Muscle of arm (tissue), 12 donors: ENCODE results near the gene ANXA2. TPM values are rescaled to one million over a fixed set of nuclear protein-coding genes. Genes with fewer than 3 reads are reported as not detected.
A peak's percentile ranks its signal among the peaks of the same experiment; 100 is the strongest.
"Not testable (repeated sequence)": the region's sequence is repeated elsewhere in the genome, so short reads cannot be mapped to it uniquely, and the experiment has no call there.

Experiments used
- DNase-seq: peaks from one replicate; pipeline ENCODE4 v3.0.0-alpha.2; 2013
- polyA plus RNA-seq, 12 donors: library from polyadenylated mRNA; unstranded; fragments of 120-200 nt; gene quantifications; one replicate each; pipeline ENCODE4 v1.2.1, GENCODE V29; 2013; ENCODE audit not compliant: insufficient read length in 12 of 12

The ANXA2 gene
- polyA plus RNA-seq, 12 donors, result 313 to 866 (median 458) TPM; not detected in 1

DNA sequence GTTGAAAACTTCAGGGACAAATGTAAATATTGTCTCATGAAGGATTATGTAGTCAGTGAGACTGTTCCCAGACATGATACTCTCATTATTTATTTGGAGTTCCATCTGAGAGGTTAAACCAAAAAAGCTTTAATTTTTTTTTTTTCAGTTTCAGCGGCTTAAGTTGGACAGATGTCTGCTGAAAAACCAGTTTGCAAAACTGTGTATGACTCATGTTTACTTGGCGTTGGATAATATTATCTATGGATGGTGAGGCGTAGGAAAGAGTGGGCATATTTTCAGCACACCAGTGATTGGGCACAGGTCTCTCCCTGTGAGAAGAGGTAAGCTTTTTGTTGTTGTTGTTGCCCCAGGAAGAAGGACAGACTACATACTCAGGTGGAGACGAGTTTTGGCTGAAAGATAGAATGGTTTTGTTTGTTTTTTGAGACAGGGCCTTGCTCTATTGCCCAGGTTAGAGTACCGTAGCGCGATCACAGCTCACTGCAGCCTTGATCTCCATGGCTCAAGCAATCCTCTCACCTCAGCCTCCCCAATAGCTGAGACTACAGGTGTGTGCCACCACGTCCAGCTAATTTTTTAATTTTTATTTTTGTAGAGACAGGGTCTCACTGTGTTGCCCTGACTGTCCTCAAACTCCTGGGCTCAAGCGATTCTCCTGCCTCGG lies 16.4 kb upstream of the ANXA2 start:
- DNase-seq, result no peak

- DNase-seq, result no peak
Observed at GRCh38 chr15:60413231-60413824, 15.5 kb upstream of the ANXA2 start.

GRCh38 chr15:60412807-60413206 lies 15.0 kb upstream of the ANXA2 start:
- DNase-seq, result not testable (repeated sequence)

DNA sequence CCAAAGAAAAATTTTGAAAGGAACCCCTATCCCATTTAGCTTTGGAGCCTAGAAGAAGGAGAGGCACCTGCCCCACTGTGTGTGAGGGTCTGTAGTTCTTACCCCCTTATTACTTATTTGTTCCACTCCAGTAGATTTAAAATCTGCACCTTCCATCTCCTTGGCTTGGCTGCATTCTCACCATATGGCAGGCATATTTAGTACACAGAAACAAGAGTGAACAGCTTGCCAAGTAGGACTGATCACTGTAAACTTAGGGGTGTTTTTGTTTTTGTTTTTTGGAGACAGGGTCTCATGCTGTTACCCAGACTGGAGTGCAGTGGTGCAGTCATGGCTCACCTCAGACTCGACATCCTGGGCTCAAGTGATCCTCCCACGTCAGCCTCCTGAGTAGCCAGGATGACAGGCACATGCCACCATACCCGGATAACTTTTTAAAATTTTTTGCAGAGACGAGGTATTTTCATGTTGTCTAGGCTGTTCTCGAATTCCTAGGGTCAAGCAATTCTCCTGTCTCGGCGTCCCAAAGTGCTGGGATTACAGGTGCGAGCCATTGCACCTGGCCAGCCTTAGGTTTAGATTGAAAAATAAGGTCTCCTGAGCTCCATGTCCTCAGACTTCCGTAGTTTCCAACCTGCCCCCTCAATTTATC lies 14.1 kb upstream of the ANXA2 start:
- DNase-seq, result no peak

- DNase-seq, result not testable (repeated sequence)
Observed at GRCh38 chr15:60410350-60410749, 12.6 kb upstream of the ANXA2 start.

- DNase-seq, result no peak
Observed at GRCh38 chr15:60408463-60408981, 10.7 kb upstream of the ANXA2 start.

DNA sequence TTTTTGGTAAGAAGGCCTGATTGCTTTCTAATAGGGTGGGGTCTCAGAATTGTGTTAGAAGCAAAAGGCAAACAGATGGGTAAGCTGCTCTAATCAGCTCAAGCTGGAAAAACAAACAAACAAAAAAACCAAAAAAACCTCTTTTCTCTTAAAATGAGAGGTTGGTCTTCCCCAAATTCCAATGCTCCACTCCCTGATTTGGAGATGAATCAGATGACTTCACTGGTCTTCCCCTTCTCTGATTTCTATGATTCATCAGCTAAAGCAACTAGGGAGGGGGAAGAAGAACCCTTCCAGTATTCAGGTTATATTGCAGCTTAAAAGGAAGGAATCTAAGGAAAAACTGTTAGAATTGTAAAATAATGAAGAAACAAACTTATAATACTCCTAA lies 9.6 kb upstream of the ANXA2 start:
- no peak for DNase-seq

DNA sequence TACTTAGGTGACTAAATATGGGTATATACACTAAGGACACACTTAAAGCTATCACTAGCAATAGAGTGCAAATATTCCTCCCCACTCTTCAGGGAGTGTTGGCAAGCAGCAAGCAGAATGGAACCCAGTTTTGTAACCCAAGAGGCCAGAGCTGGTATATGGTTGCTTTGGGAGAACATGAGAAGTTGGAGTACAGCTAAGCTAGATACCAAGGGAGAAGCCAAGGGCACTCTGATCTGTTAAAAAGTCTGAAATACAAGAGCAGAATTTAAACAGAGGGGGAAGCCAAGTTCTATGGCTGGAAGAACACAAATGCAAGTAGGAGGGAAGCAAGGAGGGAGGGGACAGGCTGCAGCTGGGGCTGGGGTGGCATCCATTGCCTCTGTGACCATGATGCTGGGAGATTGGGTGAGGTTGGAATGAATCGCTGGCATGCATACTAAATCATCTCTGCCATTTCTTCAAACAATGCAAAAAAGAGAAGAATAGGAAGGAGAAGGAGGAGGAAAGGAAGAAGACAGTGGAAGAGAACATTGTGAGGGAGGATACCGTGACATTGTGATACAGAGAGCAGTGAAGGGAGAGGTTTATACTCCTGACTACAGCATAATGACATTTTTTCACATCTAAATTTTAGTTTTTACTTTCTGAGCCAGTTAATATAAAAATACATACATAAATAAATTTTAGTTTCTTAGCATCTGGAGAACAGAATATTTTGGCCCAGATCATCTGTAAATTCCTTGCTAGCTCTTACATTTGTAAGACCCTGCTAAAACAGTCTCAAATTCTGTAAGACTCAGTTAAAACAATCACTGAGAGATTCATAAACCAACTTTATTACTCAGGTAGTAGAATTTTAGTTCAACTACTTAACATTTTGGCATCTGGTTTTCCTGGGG lies 9.0 kb upstream of the ANXA2 start:
- DNase-seq, result no peak

- no peak for DNase-seq
Observed at GRCh38 chr15:60405399-60405798, 7.6 kb upstream of the ANXA2 start.

DNA sequence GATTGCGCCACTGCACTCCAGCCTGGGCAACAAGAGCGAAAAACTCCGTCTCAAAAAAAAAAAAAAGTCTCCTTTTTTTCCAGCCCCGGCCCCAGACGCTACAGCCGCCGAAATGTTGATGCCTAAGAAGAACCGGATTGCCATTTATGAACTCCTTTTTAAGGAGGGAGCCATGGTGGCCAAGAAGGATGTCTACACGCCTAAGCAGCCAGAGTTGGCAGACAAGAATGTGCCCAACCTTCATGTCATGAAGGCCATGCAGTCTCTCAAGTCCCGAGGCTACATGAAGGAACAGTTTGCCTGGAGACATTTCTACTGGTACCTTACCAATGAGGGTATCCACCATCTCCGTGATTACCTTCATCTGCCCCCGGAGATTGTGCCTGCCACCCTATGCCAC lies 6.6 kb upstream of the ANXA2 start:
- DNase-seq, result not testable (repeated sequence)

DNA sequence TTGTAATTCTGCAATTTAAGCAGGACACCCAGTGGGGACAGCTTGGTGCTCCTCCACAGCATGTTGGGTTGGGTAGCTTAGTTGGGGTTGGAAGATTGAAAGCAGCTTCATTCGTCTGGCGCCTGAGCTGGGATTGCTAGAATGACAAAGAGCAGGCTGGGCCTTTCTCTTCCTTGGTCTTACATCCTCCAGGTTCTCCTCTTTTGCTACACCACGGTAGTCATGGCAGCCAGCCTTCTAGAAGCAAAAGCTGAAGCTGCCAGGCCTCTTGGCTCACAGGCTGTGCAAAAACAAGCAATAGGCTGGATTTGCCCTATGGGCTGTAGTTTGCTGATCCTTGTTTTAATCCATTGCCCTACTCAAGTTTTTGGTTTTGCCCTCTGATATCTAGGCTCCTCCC lies 3.2 kb upstream of the ANXA2 start:
- DNase-seq, result no peak

GRCh38 chr15:60399931-60400330 lies 2.1 kb upstream of the ANXA2 start:
- no peak for DNase-seq

DNA sequence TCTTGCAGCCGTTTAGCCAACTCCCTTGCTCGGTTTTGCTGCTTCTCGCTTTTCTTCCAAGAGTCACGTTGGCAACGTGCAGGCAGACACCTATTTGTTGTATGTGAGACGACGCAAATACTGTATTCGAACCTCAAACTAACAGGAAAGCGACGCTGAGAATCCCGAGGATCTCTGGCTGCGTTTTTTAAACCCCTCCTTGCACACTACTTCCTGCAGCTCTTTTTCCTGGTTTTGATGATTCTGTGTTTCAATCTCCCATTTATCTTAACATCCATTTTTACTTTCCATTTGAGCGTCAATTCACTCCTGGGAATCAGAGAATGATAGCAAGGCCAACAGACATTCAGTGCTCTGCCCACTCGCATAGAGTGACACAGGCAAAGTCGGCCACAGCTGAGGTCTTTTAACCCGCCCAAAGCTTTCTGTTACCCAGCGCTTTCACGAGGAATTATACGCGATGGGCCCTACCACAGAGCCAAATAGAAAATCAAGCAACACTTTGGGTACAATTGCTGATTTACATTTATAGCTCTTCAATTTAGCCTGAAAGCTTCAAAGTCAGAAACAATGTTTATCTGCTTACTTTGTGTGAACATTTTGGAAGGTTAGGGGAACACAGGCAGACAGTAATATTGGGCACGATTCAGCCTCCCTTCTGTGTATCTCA lies 1.6 kb upstream of the ANXA2 start:
- DNase-seq, result no peak

DNA sequence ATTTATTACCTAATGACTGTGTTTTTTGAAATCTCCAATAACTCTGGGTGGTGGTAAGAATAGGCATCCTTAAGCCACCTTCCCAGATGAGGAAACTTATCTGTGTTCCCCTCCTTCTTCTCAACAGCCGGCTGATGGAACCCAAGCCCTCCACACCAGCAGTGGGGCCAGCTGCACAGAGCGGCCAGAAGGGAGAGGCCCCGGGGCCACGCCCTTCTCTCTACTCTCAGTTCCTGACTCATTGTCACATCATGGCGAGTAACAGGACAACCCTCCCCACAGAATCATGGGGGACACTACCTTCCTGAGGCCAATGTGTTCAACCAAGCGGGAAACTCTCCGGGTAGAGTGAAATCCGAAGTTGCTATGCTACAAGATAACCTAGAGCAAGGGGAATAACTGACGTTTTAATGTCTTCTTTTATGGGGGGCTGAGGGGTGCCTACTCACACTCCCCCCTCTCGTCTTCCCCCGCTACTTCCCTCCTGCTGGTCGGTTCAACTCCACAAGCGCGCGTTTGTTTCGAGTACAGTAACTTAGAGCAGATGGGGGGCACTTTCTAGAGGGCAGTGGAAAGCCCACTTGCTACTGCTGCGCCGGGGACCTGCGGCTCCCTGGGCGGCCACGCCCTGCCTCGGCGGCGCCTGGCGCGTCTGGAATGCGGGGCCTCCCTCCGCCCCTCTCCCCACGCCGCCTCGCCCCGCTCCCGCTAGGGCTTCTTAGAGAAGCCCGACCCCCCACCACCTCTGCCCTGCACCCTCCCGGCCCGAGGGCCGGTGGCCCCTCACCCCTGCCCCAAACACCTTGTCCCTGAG lies 621 bp downstream of the ANXA2 start:
- DNase-seq, result peak; percentile 72

DNA sequence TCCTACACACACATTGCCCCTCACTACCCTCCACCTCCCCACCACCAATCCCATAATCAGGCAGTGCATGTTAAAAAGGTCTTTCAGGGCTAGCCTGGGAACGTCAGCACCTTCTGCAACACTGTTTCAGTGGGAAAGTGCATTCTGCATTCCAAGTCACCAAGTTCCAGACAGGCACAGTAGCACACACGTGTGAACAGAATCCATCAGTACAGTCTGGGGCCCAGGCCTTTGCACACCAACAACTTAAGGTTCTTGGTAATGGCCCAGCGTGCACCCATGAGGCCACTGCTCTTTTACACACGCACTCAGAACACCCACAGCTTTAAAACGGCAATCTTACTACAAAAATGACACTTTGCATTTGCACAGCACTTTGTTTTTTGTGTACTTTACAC lies 1.2 kb downstream of the ANXA2 start:
- no peak for DNase-seq

DNA sequence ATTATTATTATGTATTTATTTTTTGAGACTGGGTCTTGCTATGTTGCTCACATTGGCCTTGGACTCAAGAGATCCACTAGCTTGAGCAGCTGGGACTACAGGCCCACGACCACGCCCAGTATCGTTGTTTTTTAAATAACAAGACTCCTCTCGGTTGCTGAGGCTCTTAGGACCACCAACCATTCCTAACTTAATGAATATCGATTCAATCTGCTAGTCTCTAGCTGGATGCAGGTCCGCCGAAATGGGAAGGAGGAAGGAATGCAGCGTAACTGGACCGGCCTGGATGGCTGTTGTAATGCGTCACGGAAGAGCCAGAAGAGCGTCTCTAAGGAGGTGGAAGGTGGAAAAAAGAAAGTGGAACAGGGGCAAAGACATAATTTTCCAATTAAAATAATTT lies 1.7 kb downstream of the ANXA2 start:
- DNase-seq, result no peak

DNA sequence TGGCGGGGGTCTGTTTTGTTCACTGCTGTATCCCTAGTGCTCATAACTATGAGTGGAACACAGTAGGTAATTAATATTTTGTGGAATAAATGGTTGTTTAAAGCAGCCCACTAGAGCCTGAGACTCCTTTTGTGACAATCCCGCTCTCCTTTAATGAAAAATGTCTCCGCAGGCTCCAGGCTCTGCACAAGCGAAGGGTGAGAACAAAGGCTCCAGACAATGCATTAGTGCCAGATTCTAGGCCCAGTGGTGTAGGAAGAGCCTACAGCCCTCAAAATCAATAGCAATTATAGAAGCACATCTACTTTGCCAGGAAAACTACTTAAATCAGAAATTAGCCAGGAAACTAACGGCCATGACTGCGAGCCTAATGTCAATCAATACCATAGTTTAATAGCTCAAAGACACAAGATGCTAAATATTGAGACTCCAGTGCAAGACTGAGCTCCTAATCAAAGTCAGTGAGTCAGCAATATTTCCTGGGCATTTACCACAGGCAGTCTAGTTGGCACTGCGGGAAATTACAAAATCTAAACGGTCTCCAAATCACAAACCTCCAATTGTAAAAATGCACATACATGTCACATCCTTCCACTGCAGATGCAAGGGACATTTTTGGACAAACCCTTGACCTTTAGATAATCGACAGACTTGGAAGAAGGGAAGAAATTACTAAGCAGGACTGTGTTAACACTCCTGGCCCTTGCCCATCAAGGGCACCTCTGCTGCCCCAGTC lies 2.3 kb downstream of the ANXA2 start:
- no peak for DNase-seq

DNA sequence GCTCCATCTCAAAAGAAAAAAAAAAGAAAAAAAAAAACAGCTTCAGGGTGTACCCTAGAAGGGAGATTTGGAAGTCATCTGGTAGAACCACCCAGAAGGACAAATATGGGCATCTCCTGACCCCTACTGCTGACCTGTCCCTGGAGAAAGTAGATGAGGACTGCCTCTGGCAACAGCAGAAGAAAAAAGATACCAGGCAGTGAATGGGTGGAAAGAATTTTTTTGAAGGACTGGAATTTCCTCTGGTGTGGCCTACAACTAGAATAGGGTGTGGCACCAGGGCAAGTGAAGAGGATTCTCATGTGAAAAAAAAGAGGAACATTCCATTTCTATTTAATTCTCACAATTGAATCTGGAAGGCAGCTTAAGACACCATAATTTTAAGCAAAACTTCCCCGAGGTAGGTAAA lies 3.1 kb downstream of the ANXA2 start:
- no peak for DNase-seq

DNA sequence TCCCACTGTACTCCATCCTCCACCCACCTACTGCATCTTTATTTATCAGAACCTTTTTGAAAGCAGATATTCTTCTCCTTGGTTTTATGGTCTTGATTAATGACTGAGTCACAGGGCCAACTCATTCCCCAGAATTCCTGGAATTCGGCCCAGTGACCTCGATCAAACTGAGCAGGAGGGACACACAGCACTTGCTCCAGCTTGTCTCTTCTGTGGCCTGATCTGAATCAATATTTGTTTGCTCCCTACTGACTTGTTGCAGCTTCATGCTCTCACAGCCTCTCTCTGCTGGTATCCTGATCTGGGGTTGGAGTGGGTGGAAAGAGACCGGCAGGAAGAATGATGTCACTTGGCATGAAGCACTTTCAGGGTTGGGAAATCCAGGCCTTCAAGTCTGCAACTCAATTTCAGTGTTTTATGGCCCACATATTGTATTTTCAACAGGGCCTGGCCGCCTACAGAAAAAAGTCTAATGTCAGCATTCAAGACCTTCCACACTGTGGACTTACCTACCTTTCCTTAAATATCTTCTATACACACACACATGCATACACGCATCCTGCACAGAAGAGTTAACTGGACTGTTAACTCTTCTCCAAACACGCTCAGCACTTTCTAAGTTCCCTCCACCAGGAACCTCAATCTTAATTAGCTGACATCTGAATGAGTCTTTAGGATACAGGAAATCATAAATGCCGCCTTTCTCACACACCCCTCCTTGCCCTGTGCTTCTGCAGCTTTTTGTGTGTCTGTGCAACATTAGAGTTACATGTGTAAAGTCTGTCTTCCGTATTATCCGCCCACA lies 4.6 kb downstream of the ANXA2 start:
- peak; percentile 90 for DNase-seq
